Osteocyte (in vitro differentiated cells): Measurements from ENCODE around the gene FOXJ1. TPM values are rescaled to one million over a fixed set of nuclear protein-coding genes. Genes with fewer than 3 reads are reported as not detected.

ENCODE experiments used
- DNase-seq: peaks from one replicate; pipeline ENCODE4 v3.0.0; 2021; ENCODE audit warnings: mixed read lengths; ENCODE audit not compliant: unreplicated experiment; ENCODE audit errors: extremely low spot score
- H3K27ac Mint-ChIP-seq: one replicate; pipeline ENCODE4 v1.8.0; 2021; ENCODE audit warnings: mild to moderate bottlenecking, mixed read lengths; ENCODE audit not compliant: unreplicated experiment
- H3K27me3 Mint-ChIP-seq: one replicate; pipeline ENCODE4 v1.8.0; 2021; ENCODE audit warnings: mixed read lengths; ENCODE audit not compliant: unreplicated experiment
- H3K36me3 Mint-ChIP-seq: one replicate; pipeline ENCODE4 v1.8.0; 2021; ENCODE audit warnings: mixed read lengths; ENCODE audit not compliant: unreplicated experiment
- H3K4me1 Mint-ChIP-seq: one replicate; pipeline ENCODE4 v1.8.0; 2021; ENCODE audit warnings: mixed read lengths; ENCODE audit not compliant: unreplicated experiment
- H3K4me3 Mint-ChIP-seq: one replicate; pipeline ENCODE4 v1.8.0; 2021; ENCODE audit warnings: mild to moderate bottlenecking, moderate library complexity, mixed read lengths; ENCODE audit not compliant: unreplicated experiment
- H3K9me3 Mint-ChIP-seq: one replicate; pipeline ENCODE4 v1.8.0; 2021; ENCODE audit warnings: mixed read lengths; ENCODE audit not compliant: unreplicated experiment
- CTCF ChIP-seq: fragments of 200-600 bp; sonication (generic); IDR thresholded peaks from 2 replicates; pipeline ENCODE4 v1.5.0; 2021; ENCODE audit warnings: antibody characterized with exemption, mild to moderate bottlenecking, moderate library complexity
- total RNA-seq: library from RNA; stranded (reverse); gene quantifications from 2 replicates; pipeline ENCODE4 v1.2.1, GENCODE V29; 2021

FOXJ1 gene
- total RNA-seq, 1 donor from 2014 or later = 0.13 TPM

- Mint-ChIP-seq H3K4me1 (peaks cover 2% of the 10 kb centered on the region), H3K9me3 (no peaks in the 10 kb centered on the region), H3K4me3 (no peak overlapping the region), H3K36me3 (no peaks in the 10 kb centered on the region), H3K27ac (no peak overlapping the region), H3K27me3 (peaks cover 20% of the 10 kb centered on the region)
- TF ChIP-seq CTCF = no peak
- DNase-seq = no peak
These were observed 43.2 kb upstream of the FOXJ1 start for GRCh38 chr17:76184290-76184689.

DNA sequence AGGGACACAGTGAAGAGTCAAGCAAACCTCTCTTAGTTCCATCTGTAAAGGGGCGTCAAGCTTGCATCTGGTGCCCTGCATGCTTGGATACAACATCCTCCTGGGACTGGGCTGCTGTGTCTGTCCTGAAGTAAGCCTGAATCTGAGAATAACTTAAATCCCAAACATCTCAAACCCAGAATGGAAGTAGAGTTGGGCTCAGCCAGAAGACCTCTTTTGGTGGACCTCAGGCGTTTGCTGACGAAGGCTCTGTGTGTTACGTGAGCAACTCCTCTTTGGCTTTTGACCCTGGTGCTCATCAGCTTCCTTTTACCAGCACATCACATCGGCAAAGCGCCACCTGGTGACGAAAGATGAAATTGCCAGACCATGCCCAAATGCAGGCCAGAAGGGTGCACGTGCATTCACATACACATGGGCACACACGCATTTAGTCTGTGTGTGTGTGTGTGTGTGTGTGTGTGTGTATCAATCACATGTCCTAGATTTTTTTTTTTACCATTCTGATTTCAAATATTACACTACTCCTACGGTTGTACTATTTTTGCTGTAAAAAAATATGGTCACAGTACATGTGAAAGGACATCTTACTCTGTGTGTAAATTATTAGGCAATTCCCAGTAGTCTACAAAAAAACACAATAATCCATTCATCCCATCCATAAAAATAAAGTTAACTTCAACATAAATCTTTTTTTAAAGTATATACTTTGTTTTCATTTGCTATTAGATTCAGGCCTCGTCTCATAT is 41.1 kb upstream of the FOXJ1 start:
- no peaks in the 10 kb centered on the region for H3K36me3 Mint-ChIP-seq
- no peaks in the 10 kb centered on the region for H3K9me3 Mint-ChIP-seq
- H3K4me1 Mint-ChIP-seq = peaks cover 2% of the 10 kb centered on the region
- peak; percentile 94 for DNase-seq
- peaks cover 5% of the 10 kb centered on the region for H3K27me3 Mint-ChIP-seq
- no peak overlapping the region for H3K4me3 Mint-ChIP-seq
- peak; percentile 93 for TF ChIP-seq CTCF
- H3K27ac Mint-ChIP-seq = no peak overlapping the region

- peaks cover 1% of the 10 kb centered on the region for H3K27me3 Mint-ChIP-seq
- no peak for TF ChIP-seq CTCF
- no peak overlapping the region for H3K27ac Mint-ChIP-seq
- H3K36me3 Mint-ChIP-seq = no peaks in the 10 kb centered on the region
- H3K9me3 Mint-ChIP-seq = no peaks in the 10 kb centered on the region
- no peak overlapping the region for H3K4me3 Mint-ChIP-seq
- H3K4me1 Mint-ChIP-seq = peaks cover 2% of the 10 kb centered on the region
- no peak for DNase-seq
These were observed 38.7 kb upstream of the FOXJ1 start for GRCh38 chr17:76179496-76180467.

- TF ChIP-seq CTCF = no peak
- H3K9me3 Mint-ChIP-seq = no peaks in the 10 kb centered on the region
- no peak overlapping the region for H3K4me3 Mint-ChIP-seq
- H3K27me3 Mint-ChIP-seq = no peaks in the 10 kb centered on the region
- no peaks in the 10 kb centered on the region for H3K36me3 Mint-ChIP-seq
- no peak overlapping the region for H3K27ac Mint-ChIP-seq
- H3K4me1 Mint-ChIP-seq = peaks cover 2% of the 10 kb centered on the region
- no peak for DNase-seq
These were observed 37.1 kb upstream of the FOXJ1 start for GRCh38 chr17:76178124-76178523.
